GM23338 (cell line): ENCODE results near the gene UNC79. TPM values are rescaled to one million over a fixed set of nuclear protein-coding genes. Genes with fewer than 3 reads are reported as not detected.

Source experiments
- ATAC-seq: fragments of 200-7000 bp; cut with Tn5 transposase; 3 replicates; pipeline ENCODE4 v1.9.1; 2020
- DNase-seq: peaks from one replicate; pipeline ENCODE4 v3.0.0-alpha.2; 2015; ENCODE audit warnings: low spot score
- H2AFZ ChIP-seq: fragments of 200-600 bp; sonication (generic); 2 replicates; pipeline ENCODE4 v1.8.0; 2016; ENCODE audit warnings: antibody characterized with exemption, mild to moderate bottlenecking, moderate library complexity
- H3F3A ChIP-seq: fragments of 200-600 bp; sonication (generic); replicated peaks from 2 replicates; pipeline ENCODE4 v1.8.0; 2017; ENCODE audit warnings: antibody characterized with exemption, mixed run types, low read depth
- H3K27ac ChIP-seq: fragments of 200-600 bp; sonication (generic); 2 replicates; pipeline ENCODE4 v1.6.1; 2016; ENCODE audit warnings: low read depth
- H3K27me3 ChIP-seq: fragments of 200-600 bp; sonication (generic); 2 replicates; pipeline ENCODE4 v1.8.0; 2016; ENCODE audit warnings: mild to moderate bottlenecking, mixed run types, moderate library complexity; ENCODE audit not compliant: insufficient read depth
- H3K36me3 ChIP-seq: fragments of 200-600 bp; sonication (generic); 2 replicates; pipeline ENCODE4 v1.8.0; 2016; ENCODE audit warnings: mild to moderate bottlenecking; ENCODE audit not compliant: insufficient read depth
- H3K4me1 ChIP-seq: fragments of 200-600 bp; sonication (generic); 2 replicates; pipeline ENCODE4 v1.8.0; 2016; ENCODE audit warnings: mild to moderate bottlenecking, moderate library complexity; ENCODE audit not compliant: insufficient read depth
- H3K4me2 ChIP-seq: fragments of 200-600 bp; sonication (generic); 2 replicates; pipeline ENCODE4 v1.7.1; 2017; ENCODE audit warnings: mixed run types
- H3K4me3 ChIP-seq: fragments of 200-600 bp; sonication (generic); 2 replicates; pipeline ENCODE4 v1.6.1; 2016; ENCODE audit warnings: mixed run types
- H3K79me2 ChIP-seq: fragments of 200-600 bp; sonication (generic); replicated peaks from 2 replicates; pipeline ENCODE4 v1.8.0; 2017; ENCODE audit warnings: mild to moderate bottlenecking; ENCODE audit not compliant: insufficient read depth
- H3K9me2 ChIP-seq: fragments of 200-600 bp; sonication (generic); 2 replicates; pipeline ENCODE4 v1.8.0; 2017; ENCODE audit not compliant: insufficient read depth
- H4K20me1 ChIP-seq: fragments of 200-600 bp; sonication (generic); replicated peaks from 2 replicates; pipeline ENCODE4 v1.8.0; 2017; ENCODE audit warnings: mild to moderate bottlenecking; ENCODE audit not compliant: insufficient read depth
- H3K27ac Mint-ChIP-seq: 2 replicates; pipeline ENCODE4 v1.8.0; 2020; ENCODE audit warnings: inconsistent platforms, mild to moderate bottlenecking, moderate library complexity, mixed read lengths
- H3K27me3 Mint-ChIP-seq: 3 replicates; pipeline ENCODE4 v1.8.0; 2022; ENCODE audit warnings: low read depth, mild to moderate bottlenecking, moderate library complexity, mixed read lengths, inconsistent platforms; ENCODE audit not compliant: insufficient read depth, poor library complexity
- H3K36me3 Mint-ChIP-seq: 3 replicates; pipeline ENCODE4 v1.8.0; 2021; ENCODE audit warnings: low read depth, mild to moderate bottlenecking, inconsistent platforms, moderate library complexity, mixed read lengths
- H3K4me1 Mint-ChIP-seq: 3 replicates; pipeline ENCODE4 v1.8.0; 2020; ENCODE audit warnings: mild to moderate bottlenecking, inconsistent platforms, mixed read lengths
- H3K4me3 Mint-ChIP-seq: 3 replicates; pipeline ENCODE4 v1.8.0; 2021; ENCODE audit warnings: moderate library complexity, mild to moderate bottlenecking, inconsistent platforms, mixed read lengths
- H3K9me3 Mint-ChIP-seq: 3 replicates; pipeline ENCODE4 v1.8.0; 2020; ENCODE audit warnings: moderate library complexity, mild to moderate bottlenecking, inconsistent platforms, mixed read lengths
- CREB1 ChIP-seq: fragments of 250-450 bp; sonication (Bioruptor Pico); IDR thresholded peaks from 2 replicates; pipeline ENCODE4 v1.5.0; 2020; ENCODE audit warnings: low read depth, mild to moderate bottlenecking, moderate library complexity
- CTCF ChIP-seq, 2 experiments: fragments of 200-600 bp in 1 of 2; sonication (generic) in 1 of 2; conservative IDR thresholded peaks; 2 replicates each; pipeline versions ENCODE4 v1.5.1 to v1.6.1; 2016 to 2017; ENCODE audit warnings: antibody characterized with exemption in 2 of 2, low read depth in 2 of 2, mild to moderate bottlenecking in 2 of 2, moderate library complexity in 1 of 2
- ETS1 ChIP-seq: IDR thresholded peaks from 2 replicates; pipeline ENCODE4 v1.6.1; 2016; ENCODE audit warnings: antibody characterized with exemption
- EZH2 ChIP-seq: fragments of 200-600 bp; sonication (generic); IDR thresholded peaks from one replicate; pipeline ENCODE4 v1.8.0; 2017; ENCODE audit warnings: antibody characterized with exemption, mild to moderate bottlenecking, low read depth; ENCODE audit not compliant: unreplicated experiment
- EZH2phosphoT487 ChIP-seq: fragments of 200-600 bp; sonication (generic); IDR thresholded peaks from one replicate; pipeline ENCODE4 v1.8.1; 2018; ENCODE audit warnings: antibody characterized with exemption; ENCODE audit not compliant: unreplicated experiment
- JUNB ChIP-seq: IDR thresholded peaks from one replicate; pipeline ENCODE4 v1.6.1; 2016; ENCODE audit warnings: antibody characterized with exemption; ENCODE audit not compliant: unreplicated experiment
- NANOG ChIP-seq: IDR thresholded peaks from 2 replicates; pipeline ENCODE4 v1.6.1; 2016; ENCODE audit warnings: antibody characterized with exemption, borderline replicate concordance
- POLR2AphosphoS5 ChIP-seq: IDR thresholded peaks from 2 replicates; pipeline ENCODE4 v1.6.1; 2016; ENCODE audit warnings: antibody characterized with exemption, low read depth
- REST ChIP-seq: IDR thresholded peaks from one replicate; pipeline ENCODE4 v1.6.1; 2018; ENCODE audit warnings: antibody characterized with exemption; ENCODE audit not compliant: unreplicated experiment
- STAT1 ChIP-seq: IDR thresholded peaks from one replicate; pipeline ENCODE4 v1.6.1; 2016; ENCODE audit warnings: antibody characterized with exemption; ENCODE audit not compliant: unreplicated experiment
- ZNF114 ChIP-seq: fragments of 250-450 bp; sonication (Bioruptor Pico); IDR thresholded peaks from 2 replicates; pipeline ENCODE4 v1.5.0; 2020; ENCODE audit warnings: mild to moderate bottlenecking, moderate library complexity
- ZNF331 ChIP-seq: fragments of 250-450 bp; sonication (Bioruptor Pico); IDR thresholded peaks from 2 replicates; pipeline ENCODE4 v1.5.0; 2020; ENCODE audit warnings: low read depth, mild to moderate bottlenecking, moderate library complexity
- ZNF462 ChIP-seq: fragments of 250-450 bp; sonication (Bioruptor Pico); IDR thresholded peaks from 2 replicates; pipeline ENCODE4 v1.5.0; 2020; ENCODE audit warnings: mild to moderate bottlenecking, moderate library complexity
- polyA plus RNA-seq: library from polyadenylated mRNA; unstranded; fragments of >200 nt; fragmentation: Nextera tagmentation; extraction: Ambion mirVana; gene quantifications from 2 replicates; pipeline ENCODE4 v1.2.1, GENCODE V29; 2016
- total RNA-seq: library from RNA; depleted of rRNA; stranded (reverse); fragments of >200 nt; shearing (Covaris generic); gene quantifications from 2 replicates; pipeline ENCODE4 v1.2.3, GENCODE V29; 2014

The UNC79 gene
- total and polyA plus RNA-seq, 2 experiments from 2014 or later = 1.8 to 3.6 TPM

GRCh38 chr14:93531644-93532043 lies 100.9 kb downstream of the UNC79 start:
- Mint-ChIP-seq H3K9me3 (no peaks in the 10 kb centered on the region), H3K4me3 (no peak overlapping the region), H3K27me3 (no peaks in the 10 kb centered on the region), H3K27ac (no peak overlapping the region), H3K4me1 (peaks cover 15% of the 10 kb centered on the region), H3K36me3 (no peaks in the 10 kb centered on the region)
- H3K4me1 ChIP-seq = peaks cover 16% of the 10 kb centered on the region
- DNase-seq (no peak), ATAC-seq (no peak)
- no peaks in the 10 kb centered on the region for H3K27me3 ChIP-seq
- H3K9me2 ChIP-seq = no peaks in the 10 kb centered on the region
- H3K27ac ChIP-seq = no peak overlapping the region
- H3K4me3 ChIP-seq = no peak overlapping the region
- no peak overlapping the region for H3K4me2 ChIP-seq
- no peak overlapping the region for H2AFZ ChIP-seq
- no peaks in the 10 kb centered on the region for H3F3A ChIP-seq
- no peak for TF ChIP-seq ZNF114 (CRISPR knock-in tag)
- TF ChIP-seq ZNF331 (CRISPR knock-in tag) = no peak
- no peak for TF ChIP-seq CTCF (conservative IDR thresholded peaks at IDR 0.05; ENCODE audit: low read depth in 2 of 2)
- no peak for TF ChIP-seq EZH2phosphoT487
- no peak for TF ChIP-seq NANOG
- no peak for TF ChIP-seq EZH2
- TF ChIP-seq REST = no peak
- TF ChIP-seq CREB1 (CRISPR knock-in tag) = no peak
- no peak for TF ChIP-seq ETS1
- TF ChIP-seq ZNF462 (CRISPR knock-in tag) = no peak
- no peak for TF ChIP-seq JUNB
- no peak for TF ChIP-seq POLR2AphosphoS5
- no peak for TF ChIP-seq STAT1
- no peaks in the 10 kb centered on the region for H4K20me1 ChIP-seq
- no peaks in the 10 kb centered on the region for H3K36me3 ChIP-seq
- H3K79me2 ChIP-seq = no peaks in the 10 kb centered on the region
